ENCODE data around the gene C17orf78. TPM values are rescaled to one million over a fixed set of nuclear protein-coding genes. Genes with fewer than 3 reads are reported as not detected.

Gene C17orf78
- total and polyA plus RNA-seq, 2 of the 13 experiments (the other 11 are each of a cell fraction or from before 2014, with no cell fraction given), result not detected

DNA sequence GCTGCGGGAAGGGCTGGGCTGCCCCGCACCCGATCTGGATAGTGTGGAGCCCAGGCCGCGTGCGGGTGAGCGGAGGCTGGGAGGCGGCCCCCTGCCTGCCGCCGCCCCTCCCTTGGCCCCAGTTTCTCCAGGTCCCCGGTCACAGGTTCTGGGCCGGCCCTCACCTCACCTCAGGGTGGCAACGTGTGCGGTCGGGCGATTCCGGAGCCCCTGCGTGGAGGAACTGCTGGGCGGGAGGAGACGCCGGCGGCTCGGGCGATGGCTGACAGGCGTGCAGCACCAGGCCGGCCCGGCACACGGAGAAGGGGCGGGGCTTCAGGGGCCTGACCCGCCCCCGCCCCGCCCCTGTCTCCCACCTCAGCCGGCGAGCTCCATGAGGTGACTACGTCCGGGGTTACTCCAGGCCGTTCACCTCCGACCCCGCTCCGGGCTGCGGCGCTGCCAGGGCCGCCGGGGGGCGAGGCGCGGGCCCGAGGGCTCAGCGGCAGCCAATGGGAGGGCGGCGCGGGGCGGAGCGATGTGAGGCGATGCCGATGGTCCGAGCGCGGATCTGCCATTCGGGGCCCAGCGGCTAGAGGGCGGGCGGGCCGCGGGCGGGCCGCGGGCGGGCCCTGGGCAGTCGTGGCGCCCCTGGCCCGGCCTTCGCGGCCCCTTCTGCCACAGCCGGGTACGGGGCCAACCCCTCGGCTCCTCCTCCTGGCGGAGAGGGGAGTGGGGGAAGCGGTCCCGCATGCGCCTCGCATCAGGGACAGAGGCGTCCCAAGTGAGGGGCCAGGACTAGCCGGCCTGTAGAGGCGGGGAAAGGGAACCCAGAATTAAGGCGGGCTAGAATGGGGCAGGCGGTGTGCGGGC is 16.7 kb upstream of the C17orf78 start (continued):
- TF ChIP-seq, protein P1, sequence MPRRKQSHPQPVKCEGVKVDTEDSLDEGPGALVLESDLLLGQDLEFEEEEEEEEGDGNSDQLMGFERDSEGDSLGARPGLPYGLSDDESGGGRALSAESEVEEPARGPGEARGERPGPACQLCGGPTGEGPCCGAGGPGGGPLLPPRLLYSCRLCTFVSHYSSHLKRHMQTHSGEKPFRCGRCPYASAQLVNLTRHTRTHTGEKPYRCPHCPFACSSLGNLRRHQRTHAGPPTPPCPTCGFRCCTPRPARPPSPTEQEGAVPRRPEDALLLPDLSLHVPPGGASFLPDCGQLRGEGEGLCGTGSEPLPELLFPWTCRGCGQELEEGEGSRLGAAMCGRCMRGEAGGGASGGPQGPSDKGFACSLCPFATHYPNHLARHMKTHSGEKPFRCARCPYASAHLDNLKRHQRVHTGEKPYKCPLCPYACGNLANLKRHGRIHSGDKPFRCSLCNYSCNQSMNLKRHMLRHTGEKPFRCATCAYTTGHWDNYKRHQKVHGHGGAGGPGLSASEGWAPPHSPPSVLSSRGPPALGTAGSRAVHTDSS (CRISPR knock-in tag; conservative IDR thresholded peaks at IDR 0.05), result no peak
- TF ChIP-seq, protein P2, sequence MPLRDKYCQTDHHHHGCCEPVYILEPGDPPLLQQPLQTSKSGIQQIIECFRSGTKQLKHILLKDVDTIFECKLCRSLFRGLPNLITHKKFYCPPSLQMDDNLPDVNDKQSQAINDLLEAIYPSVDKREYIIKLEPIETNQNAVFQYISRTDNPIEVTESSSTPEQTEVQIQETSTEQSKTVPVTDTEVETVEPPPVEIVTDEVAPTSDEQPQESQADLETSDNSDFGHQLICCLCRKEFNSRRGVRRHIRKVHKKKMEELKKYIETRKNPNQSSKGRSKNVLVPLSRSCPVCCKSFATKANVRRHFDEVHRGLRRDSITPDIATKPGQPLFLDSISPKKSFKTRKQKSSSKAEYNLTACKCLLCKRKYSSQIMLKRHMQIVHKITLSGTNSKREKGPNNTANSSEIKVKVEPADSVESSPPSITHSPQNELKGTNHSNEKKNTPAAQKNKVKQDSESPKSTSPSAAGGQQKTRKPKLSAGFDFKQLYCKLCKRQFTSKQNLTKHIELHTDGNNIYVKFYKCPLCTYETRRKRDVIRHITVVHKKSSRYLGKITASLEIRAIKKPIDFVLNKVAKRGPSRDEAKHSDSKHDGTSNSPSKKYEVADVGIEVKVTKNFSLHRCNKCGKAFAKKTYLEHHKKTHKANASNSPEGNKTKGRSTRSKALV (CRISPR knock-in tag; IDR thresholded peaks at IDR 0.05), result no peak
- TF ChIP-seq MZF1 (CRISPR knock-in tag; IDR thresholded peaks at IDR 0.05; ENCODE audit: borderline replicate concordance), result no peak
- TF ChIP-seq ZNF644 (CRISPR knock-in tag; IDR thresholded peaks at IDR 0.05; ENCODE audit: low read depth), result no peak
- TF ChIP-seq, protein P3, sequence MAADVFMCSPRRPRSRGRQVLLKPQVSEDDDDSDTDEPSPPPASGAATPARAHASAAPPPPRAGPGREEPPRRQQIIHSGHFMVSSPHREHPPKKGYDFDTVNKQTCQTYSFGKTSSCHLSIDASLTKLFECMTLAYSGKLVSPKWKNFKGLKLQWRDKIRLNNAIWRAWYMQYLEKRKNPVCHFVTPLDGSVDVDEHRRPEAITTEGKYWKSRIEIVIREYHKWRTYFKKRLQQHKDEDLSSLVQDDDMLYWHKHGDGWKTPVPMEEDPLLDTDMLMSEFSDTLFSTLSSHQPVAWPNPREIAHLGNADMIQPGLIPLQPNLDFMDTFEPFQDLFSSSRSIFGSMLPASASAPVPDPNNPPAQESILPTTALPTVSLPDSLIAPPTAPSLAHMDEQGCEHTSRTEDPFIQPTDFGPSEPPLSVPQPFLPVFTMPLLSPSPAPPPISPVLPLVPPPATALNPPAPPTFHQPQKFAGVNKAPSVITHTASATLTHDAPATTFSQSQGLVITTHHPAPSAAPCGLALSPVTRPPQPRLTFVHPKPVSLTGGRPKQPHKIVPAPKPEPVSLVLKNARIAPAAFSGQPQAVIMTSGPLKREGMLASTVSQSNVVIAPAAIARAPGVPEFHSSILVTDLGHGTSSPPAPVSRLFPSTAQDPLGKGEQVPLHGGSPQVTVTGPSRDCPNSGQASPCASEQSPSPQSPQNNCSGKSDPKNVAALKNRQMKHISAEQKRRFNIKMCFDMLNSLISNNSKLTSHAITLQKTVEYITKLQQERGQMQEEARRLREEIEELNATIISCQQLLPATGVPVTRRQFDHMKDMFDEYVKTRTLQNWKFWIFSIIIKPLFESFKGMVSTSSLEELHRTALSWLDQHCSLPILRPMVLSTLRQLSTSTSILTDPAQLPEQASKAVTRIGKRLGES (CRISPR knock-in tag; IDR thresholded peaks at IDR 0.05; ENCODE audit: borderline replicate concordance), result no peak
- TF ChIP-seq ZNF710 (CRISPR knock-in tag; IDR thresholded peaks at IDR 0.05; ENCODE audit: borderline replicate concordance), result peak; percentile 86
- peak; percentile 41 for TF ChIP-seq ZSCAN20 (CRISPR knock-in tag; IDR thresholded peaks at IDR 0.05; ENCODE audit: borderline replicate concordance)
- TF ChIP-seq HOXD1 (CRISPR knock-in tag; IDR thresholded peaks at IDR 0.05), result peak; percentile 76
- TF ChIP-seq, protein P4, sequence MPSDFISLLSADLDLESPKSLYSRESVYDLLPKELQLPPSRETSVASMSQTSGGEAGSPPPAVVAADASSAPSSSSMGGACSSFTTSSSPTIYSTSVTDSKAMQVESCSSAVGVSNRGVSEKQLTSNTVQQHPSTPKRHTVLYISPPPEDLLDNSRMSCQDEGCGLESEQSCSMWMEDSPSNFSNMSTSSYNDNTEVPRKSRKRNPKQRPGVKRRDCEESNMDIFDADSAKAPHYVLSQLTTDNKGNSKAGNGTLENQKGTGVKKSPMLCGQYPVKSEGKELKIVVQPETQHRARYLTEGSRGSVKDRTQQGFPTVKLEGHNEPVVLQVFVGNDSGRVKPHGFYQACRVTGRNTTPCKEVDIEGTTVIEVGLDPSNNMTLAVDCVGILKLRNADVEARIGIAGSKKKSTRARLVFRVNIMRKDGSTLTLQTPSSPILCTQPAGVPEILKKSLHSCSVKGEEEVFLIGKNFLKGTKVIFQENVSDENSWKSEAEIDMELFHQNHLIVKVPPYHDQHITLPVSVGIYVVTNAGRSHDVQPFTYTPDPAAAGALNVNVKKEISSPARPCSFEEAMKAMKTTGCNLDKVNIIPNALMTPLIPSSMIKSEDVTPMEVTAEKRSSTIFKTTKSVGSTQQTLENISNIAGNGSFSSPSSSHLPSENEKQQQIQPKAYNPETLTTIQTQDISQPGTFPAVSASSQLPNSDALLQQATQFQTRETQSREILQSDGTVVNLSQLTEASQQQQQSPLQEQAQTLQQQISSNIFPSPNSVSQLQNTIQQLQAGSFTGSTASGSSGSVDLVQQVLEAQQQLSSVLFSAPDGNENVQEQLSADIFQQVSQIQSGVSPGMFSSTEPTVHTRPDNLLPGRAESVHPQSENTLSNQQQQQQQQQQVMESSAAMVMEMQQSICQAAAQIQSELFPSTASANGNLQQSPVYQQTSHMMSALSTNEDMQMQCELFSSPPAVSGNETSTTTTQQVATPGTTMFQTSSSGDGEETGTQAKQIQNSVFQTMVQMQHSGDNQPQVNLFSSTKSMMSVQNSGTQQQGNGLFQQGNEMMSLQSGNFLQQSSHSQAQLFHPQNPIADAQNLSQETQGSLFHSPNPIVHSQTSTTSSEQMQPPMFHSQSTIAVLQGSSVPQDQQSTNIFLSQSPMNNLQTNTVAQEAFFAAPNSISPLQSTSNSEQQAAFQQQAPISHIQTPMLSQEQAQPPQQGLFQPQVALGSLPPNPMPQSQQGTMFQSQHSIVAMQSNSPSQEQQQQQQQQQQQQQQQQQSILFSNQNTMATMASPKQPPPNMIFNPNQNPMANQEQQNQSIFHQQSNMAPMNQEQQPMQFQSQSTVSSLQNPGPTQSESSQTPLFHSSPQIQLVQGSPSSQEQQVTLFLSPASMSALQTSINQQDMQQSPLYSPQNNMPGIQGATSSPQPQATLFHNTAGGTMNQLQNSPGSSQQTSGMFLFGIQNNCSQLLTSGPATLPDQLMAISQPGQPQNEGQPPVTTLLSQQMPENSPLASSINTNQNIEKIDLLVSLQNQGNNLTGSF (CRISPR knock-in tag; IDR thresholded peaks at IDR 0.05), result no peak
- TF ChIP-seq ZNF274 (CRISPR knock-in tag; IDR thresholded peaks at IDR 0.05), result 0 out of 2 replicates have a peak, but pooled peaks have one; percentile 31
- TF ChIP-seq ZSCAN12 (CRISPR knock-in tag; IDR thresholded peaks at IDR 0.05), result no peak
- no peak for TF ChIP-seq ZNF205 (CRISPR knock-in tag; IDR thresholded peaks at IDR 0.05)
- peak; percentile 79; the same call in 1 of the 2 replicates for TF ChIP-seq KDM5B (CRISPR knock-in tag; IDR thresholded peaks at IDR 0.05; ENCODE audit: borderline replicate concordance)
- no peak for TF ChIP-seq RFXANK (CRISPR knock-in tag; IDR thresholded peaks at IDR 0.05)
